ENCODE data around the gene CASR.
"Not testable (repeated sequence)": the region's sequence is repeated elsewhere in the genome, so short reads cannot be mapped to it uniquely, and the experiment has no call there.

Gene CASR

GRCh38 chr3:122183521-122183892 lies at the start of gene CASR:
CASR (plus strand) TSS chr3:122183668; CDS start chr3:122254190, 70,522 bp downstream.
- Histone ChIP-seq H4K20me1 (ENCODE audit: insufficient read depth) (no peaks in the 10 kb centered on the region), H3K9ac (no peak within 1 kb of the TSS), H3K27ac (no peak within 1 kb of the TSS), H3K79me2 (ENCODE audit: insufficient read depth, low read depth) (no peaks in the 10 kb centered on the region), H2AFZ (ENCODE audit: low read depth) (no peak within 1 kb of the TSS), H3K4me1 (ENCODE audit: low read depth, poor library complexity, severe bottlenecking) (no peaks in the 10 kb centered on the region), H3K4me2 (no peak within 1 kb of the TSS), H3K36me3 (ENCODE audit: insufficient read depth) (no peaks in the 10 kb centered on the region), H3K27me3 (ENCODE audit: insufficient read depth, low read depth) (no peaks in the 10 kb centered on the region), H3K4me3 (IDR thresholded peaks at IDR 0.05; ENCODE audit: insufficient read depth, low read depth, low read length) (no peak within 1 kb of the TSS)
- TF ChIP-seq, protein P1, sequence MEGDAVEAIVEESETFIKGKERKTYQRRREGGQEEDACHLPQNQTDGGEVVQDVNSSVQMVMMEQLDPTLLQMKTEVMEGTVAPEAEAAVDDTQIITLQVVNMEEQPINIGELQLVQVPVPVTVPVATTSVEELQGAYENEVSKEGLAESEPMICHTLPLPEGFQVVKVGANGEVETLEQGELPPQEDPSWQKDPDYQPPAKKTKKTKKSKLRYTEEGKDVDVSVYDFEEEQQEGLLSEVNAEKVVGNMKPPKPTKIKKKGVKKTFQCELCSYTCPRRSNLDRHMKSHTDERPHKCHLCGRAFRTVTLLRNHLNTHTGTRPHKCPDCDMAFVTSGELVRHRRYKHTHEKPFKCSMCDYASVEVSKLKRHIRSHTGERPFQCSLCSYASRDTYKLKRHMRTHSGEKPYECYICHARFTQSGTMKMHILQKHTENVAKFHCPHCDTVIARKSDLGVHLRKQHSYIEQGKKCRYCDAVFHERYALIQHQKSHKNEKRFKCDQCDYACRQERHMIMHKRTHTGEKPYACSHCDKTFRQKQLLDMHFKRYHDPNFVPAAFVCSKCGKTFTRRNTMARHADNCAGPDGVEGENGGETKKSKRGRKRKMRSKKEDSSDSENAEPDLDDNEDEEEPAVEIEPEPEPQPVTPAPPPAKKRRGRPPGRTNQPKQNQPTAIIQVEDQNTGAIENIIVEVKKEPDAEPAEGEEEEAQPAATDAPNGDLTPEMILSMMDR (conservative IDR thresholded peaks at IDR 0.05; ENCODE audit: low read depth, low read length), result no peak

GRCh38 chr3:122146466-122146865 lies 37.0 kb upstream of the CASR start:
- peak overlapping the region; percentile 62 for H3K27ac ChIP-seq
- no peaks in the 10 kb centered on the region for H3K27me3 ChIP-seq (ENCODE audit: insufficient read depth, low read depth)
- no peak overlapping the region for H3K4me3 ChIP-seq (IDR thresholded peaks at IDR 0.05; ENCODE audit: insufficient read depth, low read depth, low read length)
- H4K20me1 ChIP-seq (ENCODE audit: insufficient read depth), result no peaks in the 10 kb centered on the region
- peak overlapping the region; percentile 18; the same call in 1 of the 2 replicates for H3K4me2 ChIP-seq
- TF ChIP-seq, protein P1 (conservative IDR thresholded peaks at IDR 0.05; ENCODE audit: low read depth, low read length), result no peak
- H3K4me1 ChIP-seq (ENCODE audit: low read depth, poor library complexity, severe bottlenecking), result peaks cover 41% of the 10 kb centered on the region
- H3K36me3 ChIP-seq (ENCODE audit: insufficient read depth), result no peaks in the 10 kb centered on the region
- H3K9ac ChIP-seq, result no peak overlapping the region; the same call in 1 of the 2 replicates
- peak overlapping the region; percentile 14; the same call in 1 of the 2 replicates for H2AFZ ChIP-seq (ENCODE audit: low read depth)
- H3K79me2 ChIP-seq (ENCODE audit: insufficient read depth, low read depth), result no peaks in the 10 kb centered on the region

- no peak overlapping the region for H3K4me3 ChIP-seq (IDR thresholded peaks at IDR 0.05; ENCODE audit: insufficient read depth, low read depth, low read length)
- H4K20me1 ChIP-seq (ENCODE audit: insufficient read depth), result no peaks in the 10 kb centered on the region
- no peaks in the 10 kb centered on the region for H3K27me3 ChIP-seq (ENCODE audit: insufficient read depth, low read depth)
- no peaks in the 10 kb centered on the region for H3K79me2 ChIP-seq (ENCODE audit: insufficient read depth, low read depth)
- H3K9ac ChIP-seq, result no peak overlapping the region
- H2AFZ ChIP-seq (ENCODE audit: low read depth), result no peak overlapping the region
- H3K4me1 ChIP-seq (ENCODE audit: low read depth, poor library complexity, severe bottlenecking), result peaks cover 41% of the 10 kb centered on the region
- H3K4me2 ChIP-seq, result 0 out of 2 replicates have a peak overlapping the region, but pooled peaks have one; percentile 19
- no peaks in the 10 kb centered on the region for H3K36me3 ChIP-seq (ENCODE audit: insufficient read depth)
- peak overlapping the region; percentile 5; the same call in 1 of the 2 replicates for H3K27ac ChIP-seq
- TF ChIP-seq, protein P1 (conservative IDR thresholded peaks at IDR 0.05; ENCODE audit: low read depth, low read length), result no peak
These were observed 34.4 kb upstream of the CASR start for GRCh38 chr3:122148941-122149627.

- H3K4me2 ChIP-seq, result no peak overlapping the region
- TF ChIP-seq, protein P1 (conservative IDR thresholded peaks at IDR 0.05; ENCODE audit: low read depth, low read length), result no peak
- H3K9ac ChIP-seq, result no peak overlapping the region
- no peaks in the 10 kb centered on the region for H4K20me1 ChIP-seq (ENCODE audit: insufficient read depth)
- H3K4me3 ChIP-seq (IDR thresholded peaks at IDR 0.05; ENCODE audit: insufficient read depth, low read depth, low read length), result no peak overlapping the region
- H3K27ac ChIP-seq, result no peak overlapping the region
- H3K27me3 ChIP-seq (ENCODE audit: insufficient read depth, low read depth), result no peaks in the 10 kb centered on the region
- H3K4me1 ChIP-seq (ENCODE audit: low read depth, poor library complexity, severe bottlenecking), result peaks cover 36% of the 10 kb centered on the region
- no peaks in the 10 kb centered on the region for H3K79me2 ChIP-seq (ENCODE audit: insufficient read depth, low read depth)
- H2AFZ ChIP-seq (ENCODE audit: low read depth), result no peak overlapping the region
- H3K36me3 ChIP-seq (ENCODE audit: insufficient read depth), result no peaks in the 10 kb centered on the region
These were observed 32.0 kb upstream of the CASR start for GRCh38 chr3:122151480-122151879.

- not testable (repeated sequence) for H3K79me2 ChIP-seq (ENCODE audit: insufficient read depth, low read depth); H3K4me2 ChIP-seq; H3K9ac ChIP-seq; H3K4me1 ChIP-seq (ENCODE audit: low read depth, poor library complexity, severe bottlenecking); H2AFZ ChIP-seq (ENCODE audit: low read depth); H3K36me3 ChIP-seq (ENCODE audit: insufficient read depth); H3K4me3 ChIP-seq (IDR thresholded peaks at IDR 0.05; ENCODE audit: insufficient read depth, low read depth, low read length); H3K27ac ChIP-seq; H4K20me1 ChIP-seq (ENCODE audit: insufficient read depth); H3K27me3 ChIP-seq (ENCODE audit: insufficient read depth, low read depth)
These were observed 18.5 kb upstream of the CASR start for GRCh38 chr3:122164983-122165382.

Data from KMS-11 (cell line).